Endothelial cell of umbilical vein (primary cell): ENCODE measurements around the gene PLPP1.
"Not testable (repeated sequence)": the region's sequence is repeated elsewhere in the genome, so short reads cannot be mapped to it uniquely, and the experiment has no call there.

Source experiments
- CTCF ChIP-seq, 2 donors: IDR thresholded peaks; 1 replicate in 1 of 2; 2 replicates in 1 of 2; pipeline ENCODE4 v1.5.1; 2011; ENCODE audit warnings: low read length in 2 of 2, mild to moderate bottlenecking in 2 of 2, moderate library complexity in 2 of 2, control low read depth in 1 of 2, inconsistent platforms in 1 of 2, low read depth in 1 of 2; ENCODE audit not compliant: insufficient read depth in 1 of 2; ENCODE audit errors: extremely low read depth in 1 of 2
- POLR2A ChIP-seq: IDR thresholded peaks from 2 replicates; pipeline ENCODE4 v1.6.1; 2012; ENCODE audit warnings: low read depth, mild to moderate bottlenecking, control low read depth, low read length

- not testable (repeated sequence) for TF ChIP-seq POLR2A; CTCF (IDR thresholded peaks at IDR 0.05; ENCODE audit: extremely low read depth in 1 of 2, insufficient read depth in 1 of 2, low read depth in 1 of 2, low read length in 2 of 2)
Measured at GRCh38 chr5:55505711-55506110, 29.1 kb downstream of the PLPP1 start.
